COLO668 (cell line): ENCODE data around the gene WDFY4.

Experiments used
- DNase-seq: peaks from one replicate; lab custom pipeline; 2025; ENCODE audit not compliant: unreplicated experiment; lab: John Stamatoyannopoulos, UW

The WDFY4 gene

DNA sequence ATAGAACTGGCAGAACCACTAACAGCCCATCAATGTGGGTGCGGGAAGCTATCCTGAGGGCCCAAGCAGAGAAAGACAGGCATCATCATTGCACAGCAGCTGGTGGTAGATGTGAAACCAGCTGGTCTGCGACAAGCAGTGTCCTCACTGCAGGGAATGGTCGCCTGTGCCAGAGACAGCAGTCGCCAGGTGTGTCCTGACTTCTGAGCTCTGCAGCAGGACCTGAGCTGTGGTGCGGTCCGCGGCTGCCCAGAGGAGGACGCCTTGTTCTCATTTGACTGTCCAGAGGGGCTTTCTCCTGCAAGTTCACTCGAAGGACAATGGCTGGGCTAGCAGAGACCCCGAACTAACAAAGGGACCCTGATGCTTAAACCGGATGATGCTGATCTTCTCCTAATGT, 157.6 kb downstream of the WDFY4 start:
- DNase-seq: no peak

DNA sequence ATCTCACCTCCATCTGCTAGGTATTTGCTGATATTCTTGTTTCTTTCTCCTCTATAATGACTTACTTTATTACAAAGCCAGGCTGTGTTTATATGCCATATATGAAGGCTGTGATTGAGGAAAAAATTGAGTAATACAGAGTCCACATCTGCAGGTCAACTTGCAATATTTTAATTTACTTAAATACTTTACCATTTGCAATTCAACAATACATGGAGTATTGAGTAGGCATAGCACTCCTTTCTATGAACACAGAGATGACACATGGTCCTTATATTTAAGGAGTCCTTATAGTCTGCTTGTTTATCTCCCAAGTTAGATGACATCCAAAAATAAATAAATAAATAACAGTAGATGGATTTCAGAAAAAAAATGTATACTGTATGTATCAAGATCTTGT, 158.5 kb downstream of the WDFY4 start:
- DNase-seq: no peak

DNA sequence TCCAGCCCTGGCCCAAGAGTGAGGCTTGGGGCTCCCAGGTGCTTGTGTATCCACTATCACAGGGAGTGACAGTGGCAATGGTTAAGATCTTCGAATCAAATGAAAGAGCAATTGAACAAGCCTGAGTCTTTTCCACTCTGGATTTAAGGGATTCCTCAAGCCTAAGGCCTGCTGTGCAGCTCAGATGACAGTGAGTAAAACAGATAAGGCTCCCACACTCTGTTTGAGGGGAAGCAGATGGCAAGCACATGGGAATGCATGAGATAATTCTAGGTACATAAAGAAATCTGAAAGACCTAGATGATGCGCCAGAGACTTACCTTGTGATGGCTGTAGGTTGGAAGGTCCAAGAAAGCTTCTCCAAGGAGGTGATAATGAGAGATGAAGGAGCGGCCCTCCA, 159.9 kb downstream of the WDFY4 start:
- DNase-seq: no peak

DNA sequence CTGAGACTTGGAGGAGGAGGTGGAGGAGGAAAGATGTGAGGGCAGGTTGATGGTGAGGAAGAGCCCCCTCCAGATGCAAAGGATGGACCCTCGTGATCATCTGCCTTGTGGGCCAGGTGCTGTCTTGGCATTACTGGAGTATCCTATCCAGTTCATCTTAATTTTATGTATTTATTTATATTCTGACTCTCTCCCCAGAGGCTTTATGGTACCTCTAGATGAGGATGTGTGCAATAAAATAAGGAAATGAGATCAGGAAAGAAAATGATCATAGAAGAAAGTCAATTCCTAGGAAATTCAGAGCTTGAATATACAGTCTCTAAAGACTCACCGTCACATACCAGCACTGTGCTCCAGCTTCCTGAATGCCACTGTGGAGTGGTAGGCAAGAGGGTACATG, 160.8 kb downstream of the WDFY4 start:
- DNase-seq: no peak

DNA sequence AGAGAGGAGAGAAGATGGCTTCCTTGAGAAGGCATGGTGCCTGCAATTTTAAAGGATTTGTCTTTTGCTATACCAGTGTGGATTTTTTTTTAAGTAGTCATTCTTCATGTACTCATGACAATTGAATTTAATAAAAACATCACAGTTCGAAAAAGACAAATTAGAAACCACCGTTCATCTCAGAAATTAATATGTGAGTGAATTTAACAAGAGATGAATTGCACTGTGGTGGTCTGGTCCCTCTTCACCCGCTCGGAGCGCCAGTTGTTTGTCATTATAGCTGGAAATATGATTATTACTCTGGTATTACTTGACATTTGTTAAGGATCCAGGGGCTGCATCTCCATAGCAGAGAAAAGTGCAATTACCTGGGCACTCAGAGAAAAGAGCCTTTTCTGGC, 163.0 kb downstream of the WDFY4 start:
- no peak for DNase-seq

DNA sequence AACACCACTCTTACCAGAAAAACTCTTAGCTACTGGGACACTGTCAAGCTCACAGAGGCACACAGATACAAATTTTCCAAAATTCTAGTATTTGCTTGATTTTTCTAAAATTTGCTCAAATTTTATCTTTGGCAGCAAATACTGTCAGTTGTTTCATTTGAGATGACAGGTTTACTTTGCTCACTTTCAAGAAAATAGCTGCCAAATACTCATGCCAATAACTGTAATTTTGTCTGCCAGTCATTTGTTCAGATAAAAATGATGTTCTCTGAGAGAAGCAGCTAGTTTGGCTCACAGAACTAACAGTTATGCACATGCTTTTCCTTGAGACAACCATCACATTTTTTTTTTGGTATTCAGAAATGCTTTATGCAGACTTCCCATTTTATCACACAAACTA, 172.2 kb downstream of the WDFY4 start:
- no peak for DNase-seq

DNA sequence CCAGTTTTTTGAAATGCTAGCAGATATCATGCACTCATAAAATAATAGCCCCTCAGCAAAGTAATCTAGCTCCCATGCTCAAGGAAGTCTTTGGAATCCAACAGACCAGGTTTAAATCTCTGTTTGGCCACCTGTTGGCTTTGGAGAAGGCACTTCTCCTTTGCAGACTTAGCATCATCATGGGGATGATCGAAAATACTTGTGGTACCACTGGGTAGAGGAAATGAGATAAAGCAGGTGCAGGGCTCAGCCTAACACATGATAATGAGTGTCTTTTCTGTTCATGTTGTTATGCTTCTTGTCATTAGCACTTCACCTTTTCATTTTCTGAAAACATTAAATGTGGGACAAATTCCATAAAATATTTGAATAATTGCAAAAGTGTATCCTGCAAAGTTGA, 187.6 kb downstream of the WDFY4 start:
- DNase-seq: no peak

DNA sequence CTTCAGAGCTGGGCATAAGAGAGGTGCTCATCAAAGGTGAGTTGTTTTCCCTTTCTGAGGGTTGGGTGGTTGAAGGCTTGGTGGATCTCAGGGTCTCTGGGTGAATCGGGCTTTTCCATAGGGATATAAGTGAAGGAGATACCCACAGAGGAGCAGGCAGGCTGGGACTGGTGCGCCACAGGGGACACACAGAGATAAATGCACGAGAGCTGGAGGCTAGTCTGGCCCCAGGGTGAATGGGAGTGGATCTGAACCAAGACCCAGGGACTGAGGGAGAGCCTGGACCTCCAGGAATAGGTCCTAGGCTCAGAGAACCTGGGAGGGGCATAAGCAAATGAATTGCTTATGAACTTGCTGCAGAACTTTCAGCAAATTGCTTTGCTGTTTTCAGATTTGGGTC, 193.4 kb downstream of the WDFY4 start:
- no peak for DNase-seq

DNA sequence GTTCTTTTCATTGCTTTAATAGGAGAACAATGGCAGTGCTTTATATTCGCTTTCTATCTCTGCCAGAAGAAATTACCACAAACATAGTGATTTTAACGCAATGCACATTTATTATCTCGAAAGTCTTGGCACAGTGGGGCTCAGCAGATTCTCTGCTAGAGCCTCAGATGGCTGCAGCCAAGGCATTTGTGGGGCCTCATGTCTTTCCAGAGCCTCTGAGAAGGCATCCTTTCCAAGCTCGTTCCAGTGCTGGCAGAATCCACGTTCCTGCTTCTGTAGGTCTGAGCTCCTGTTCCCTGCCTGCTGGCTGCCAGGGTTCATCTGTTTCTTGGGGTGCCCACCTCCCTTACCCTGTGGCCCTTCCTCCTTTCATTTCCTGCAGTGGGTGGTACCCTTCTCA, 194.8 kb downstream of the WDFY4 start:
- no peak for DNase-seq

DNA sequence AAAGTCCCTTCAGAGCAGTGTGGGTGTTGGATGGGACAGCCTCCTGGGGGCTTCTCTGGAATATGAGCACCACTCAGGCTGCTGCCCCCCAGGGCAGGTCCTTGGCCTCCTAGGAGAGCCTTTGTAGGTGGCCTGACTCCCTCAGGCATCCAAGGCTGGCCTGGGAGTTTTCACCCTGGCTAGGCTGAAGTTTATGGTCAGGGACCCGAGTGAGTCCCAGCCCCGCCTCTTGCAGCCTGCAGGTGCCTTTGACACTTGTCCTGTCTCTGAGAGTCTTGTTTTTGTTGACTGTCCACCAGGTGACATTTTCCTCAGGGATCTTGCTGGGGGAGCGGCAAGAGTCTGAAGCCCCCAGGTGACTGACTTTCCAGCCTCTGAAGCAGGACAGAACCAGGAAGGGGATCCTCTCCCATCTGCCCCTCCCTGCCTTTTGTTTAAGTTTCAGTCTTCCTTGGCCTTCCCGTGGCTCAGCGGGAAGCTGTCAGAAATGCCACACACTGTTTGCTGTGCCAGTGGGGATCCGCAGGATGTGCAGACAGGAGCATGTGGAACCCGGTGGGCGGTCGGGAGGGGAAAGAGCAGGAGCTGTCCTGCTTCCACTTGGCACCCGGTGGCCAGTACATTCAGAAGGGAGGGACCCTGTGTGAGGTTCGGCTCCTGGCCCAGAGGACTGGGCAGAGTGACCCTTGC, 195.5 kb downstream of the WDFY4 start:
- DNase-seq: no peak

DNA sequence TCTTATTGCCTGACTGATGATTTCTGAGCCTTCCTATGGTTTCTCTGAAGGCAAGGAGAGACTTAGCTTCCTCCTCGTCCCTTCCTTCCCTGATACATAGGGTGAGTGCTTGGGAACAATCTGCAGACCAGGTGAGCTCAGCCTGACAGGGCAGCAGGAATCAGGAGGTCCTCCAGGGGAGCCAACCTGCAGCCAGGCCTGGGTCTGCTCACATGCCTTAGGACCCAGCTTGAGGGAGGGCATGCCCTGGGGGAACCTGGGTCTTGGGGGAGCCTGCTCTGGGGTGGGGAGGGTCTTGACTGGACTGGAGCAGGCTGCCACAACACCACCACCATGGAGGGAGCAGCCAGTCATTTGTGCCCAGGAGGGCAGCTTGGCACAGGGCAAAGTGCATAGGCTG, 197.3 kb downstream of the WDFY4 start:
- no peak for DNase-seq

DNA sequence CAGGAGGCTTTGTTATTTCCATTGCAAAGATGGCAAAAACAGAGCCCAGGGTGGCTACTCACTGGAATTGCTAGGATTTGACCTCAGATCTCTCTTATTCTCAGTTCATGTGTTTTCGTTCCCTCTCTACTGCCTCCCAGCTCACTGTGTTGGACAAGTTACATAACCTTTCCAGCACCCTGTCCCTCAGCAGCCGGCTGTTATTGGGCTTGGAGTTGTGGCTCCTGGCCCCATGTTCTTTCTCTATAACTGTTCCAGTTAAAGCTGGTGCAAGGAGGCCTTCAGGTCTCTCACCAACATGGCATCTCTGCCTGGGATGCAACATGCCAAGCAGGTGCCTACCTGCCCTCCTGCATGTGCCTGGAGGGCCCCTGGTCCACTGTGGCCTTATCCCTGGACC, 198.2 kb downstream of the WDFY4 start:
- DNase-seq: no peak

DNA sequence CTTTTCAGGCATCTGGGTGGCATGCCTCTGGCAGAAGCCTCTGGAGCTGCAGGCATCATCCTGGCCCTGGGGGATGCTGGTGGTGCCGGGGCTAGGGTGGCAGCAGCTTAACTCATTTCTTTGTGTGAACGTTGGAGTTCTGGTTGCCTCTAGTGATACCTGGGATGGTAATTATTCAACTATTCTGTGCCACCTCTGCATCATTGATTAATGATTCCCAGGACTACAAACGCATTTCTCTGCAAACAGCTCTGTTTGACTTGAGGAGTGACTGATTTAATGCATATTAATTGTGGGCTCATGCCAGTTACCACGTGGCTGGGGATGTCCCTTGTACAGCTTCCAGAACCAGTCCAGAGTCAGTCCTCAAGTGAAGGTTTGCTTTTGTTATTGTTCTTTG, 199.0 kb downstream of the WDFY4 start:
- DNase-seq: no peak

DNA sequence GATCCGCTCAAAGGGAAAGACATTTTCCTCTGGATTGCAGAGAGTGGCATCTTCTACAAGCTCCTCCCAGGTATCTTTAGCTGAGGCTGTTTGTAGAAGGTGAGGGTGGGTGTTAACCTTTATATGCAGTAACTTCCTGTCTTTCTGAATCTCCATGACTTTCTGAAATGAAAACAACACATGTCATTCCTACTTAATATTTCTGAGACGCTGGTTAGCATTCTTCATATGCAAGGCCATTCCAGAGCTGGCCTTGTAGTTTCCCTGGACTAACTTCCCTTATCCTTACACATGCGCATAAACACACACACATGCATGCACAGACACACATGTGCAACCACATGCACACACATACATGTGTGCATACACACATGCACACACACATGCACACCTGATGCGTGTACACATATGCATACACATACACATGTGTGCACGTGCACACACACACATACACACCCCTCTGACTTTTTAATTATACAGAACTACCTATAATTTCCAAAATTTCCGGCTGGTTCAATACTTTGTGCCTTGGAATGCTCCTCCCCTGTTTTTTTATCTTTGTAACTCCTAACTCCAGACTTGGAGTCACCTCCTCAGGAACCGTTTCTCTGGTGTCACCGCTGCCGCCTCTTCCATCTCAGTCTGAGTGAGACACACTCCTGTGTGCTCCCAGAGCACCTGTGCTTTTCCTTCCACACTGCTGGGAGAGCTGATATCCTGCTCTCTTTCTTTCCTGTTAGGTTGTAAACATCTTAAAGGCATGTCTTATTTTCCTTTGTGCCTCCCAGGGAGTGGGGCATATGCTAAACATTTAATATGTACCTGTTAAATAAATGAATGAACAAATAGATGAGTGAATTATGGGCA, 199.7 kb downstream of the WDFY4 start:
- no peak for DNase-seq

DNA sequence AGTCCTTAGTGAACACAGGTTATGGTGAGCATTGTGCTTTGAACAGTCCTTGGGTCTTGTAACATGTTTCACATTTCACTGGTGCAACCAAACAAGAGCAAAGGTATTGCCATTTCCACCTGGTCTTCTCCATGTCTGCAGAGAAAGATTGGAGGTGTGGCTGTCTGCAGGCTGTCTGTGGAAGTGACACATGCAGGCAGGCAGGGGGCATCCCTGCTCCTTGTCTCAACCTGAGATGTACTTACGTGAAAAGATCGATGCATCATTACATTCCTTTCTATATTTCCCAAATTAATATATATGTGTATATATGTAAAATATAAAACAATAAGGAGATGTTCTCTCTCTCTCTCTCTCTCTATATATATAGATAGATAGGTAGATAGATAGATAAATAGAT, 200.7 kb downstream of the WDFY4 start:
- DNase-seq: no peak

DNA sequence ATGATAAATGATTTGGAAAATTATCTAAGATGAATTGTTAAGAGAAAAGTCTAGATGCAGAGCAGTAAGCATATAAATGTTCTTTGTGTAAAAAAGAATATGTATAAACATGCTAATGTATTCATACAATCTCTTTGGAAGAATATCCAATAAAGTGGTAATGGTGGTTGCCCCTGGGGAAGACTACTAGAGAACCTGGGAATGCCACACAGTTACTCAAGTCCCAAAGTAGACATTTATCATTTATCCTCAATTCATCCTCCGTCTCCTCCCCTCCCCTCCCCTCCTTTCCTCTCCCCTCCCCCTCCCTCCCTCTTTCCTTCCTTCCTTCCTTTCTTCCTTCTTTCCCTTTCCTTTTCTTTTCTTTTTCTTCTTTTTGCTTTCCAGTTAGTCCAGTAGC, 203.3 kb downstream of the WDFY4 start:
- no peak for DNase-seq

DNA sequence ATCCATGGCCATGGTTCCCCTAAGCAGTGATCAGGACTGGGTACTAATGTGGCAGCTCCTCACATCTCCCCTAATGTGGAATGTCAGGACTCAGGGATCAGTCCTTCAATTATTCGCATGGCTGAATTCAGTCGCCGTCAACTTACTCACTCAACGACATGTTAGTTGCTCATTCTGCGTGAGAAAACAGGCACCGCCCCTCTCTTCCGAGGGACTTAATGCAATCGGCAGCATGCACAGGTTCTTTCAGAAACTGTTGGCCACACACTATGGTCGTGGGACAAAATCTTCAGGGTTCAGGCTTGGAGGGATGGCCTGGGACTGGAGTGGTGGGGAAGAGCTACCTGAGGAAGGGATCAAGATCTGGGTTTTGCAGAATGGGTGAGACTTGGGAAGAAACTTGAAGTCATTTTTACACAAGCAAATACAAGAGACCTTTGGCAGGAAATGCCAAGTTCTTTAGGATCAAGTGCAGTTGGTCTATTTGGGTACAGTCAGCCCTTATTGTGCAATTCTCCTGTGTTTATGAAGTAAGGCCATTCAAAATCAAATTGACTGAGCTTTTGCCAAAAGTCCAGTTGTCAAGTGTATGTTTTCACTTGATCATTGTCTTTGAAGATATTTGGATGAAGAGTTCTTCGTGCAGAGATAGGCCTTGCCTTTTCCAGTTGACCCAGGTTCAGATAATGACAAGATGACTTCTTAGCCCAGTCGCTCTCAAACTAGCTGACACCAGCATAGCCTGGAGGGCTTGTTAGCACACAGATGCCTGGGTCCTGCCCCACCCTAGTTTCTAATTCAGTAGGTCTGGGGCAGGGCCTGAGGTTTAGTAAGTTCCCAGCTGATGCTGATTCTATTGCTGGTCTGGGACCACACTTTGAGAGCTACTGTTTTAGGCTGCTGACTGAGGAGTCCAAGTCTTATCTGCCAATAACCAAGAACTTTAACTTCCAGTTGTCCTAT, 206.5 kb downstream of the WDFY4 start:
- no peak for DNase-seq

DNA sequence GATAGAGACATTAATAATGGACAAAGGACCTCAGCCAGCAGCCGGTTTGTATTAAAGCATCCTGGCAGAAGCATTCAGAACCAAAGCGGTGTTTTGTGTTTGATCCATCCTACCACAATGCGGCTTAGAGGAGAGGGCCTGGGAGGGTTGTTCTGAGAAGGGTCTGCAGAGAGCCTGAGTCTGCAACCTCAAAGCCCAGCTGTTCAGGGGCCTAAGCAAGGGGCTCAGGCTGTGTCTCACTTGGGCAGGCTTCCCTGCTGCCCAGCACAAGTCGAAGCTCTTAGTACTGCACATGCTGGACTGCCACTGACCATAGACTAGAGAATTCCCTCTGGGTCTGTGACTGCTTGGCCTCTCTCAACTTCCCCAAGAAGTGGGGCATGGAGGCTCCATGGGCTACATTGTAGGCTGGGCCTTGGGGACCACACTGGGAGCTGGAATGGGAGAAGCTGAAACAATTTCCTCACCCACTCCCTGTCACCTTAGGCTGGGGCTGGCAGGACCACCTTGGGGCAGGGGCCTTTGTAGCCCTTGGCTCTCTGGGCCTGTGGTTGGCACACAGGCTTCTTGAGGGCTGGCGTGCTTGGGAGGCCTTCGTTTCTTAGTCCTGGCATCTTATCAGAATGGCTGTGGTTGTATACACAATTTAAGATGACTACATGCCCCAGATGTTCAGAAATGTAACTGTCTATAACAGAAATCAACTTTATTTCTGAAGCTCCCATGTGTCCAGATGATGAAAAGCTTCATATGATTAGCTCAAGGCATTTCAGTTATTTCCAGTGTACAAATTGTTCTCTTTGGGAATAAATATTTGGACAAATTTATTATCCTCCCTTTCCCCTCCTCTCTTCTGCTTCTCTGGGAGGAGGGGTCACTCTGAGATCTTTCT, 210.5 kb downstream of the WDFY4 start:
- DNase-seq: no peak

DNA sequence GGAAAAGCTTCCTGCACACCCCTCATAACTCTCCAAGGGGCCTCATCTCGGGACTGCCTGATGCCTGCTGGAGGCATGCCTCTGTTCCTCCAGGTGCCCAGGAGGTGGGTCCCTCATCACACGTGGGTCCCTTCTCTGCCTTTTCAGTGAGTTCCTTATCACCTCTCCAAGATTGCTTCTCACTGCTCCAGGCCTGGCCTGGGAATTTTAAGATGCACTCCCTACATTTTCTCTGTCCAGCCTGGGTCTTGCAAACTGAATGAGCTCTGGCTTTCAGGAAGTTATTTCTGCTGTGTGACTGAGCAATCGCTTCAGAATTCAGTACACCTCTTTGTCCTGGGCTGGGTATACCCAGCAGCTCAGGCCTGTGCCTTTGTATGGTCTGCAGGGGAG, 211.1 kb downstream of the WDFY4 start:
- DNase-seq: no peak

DNA sequence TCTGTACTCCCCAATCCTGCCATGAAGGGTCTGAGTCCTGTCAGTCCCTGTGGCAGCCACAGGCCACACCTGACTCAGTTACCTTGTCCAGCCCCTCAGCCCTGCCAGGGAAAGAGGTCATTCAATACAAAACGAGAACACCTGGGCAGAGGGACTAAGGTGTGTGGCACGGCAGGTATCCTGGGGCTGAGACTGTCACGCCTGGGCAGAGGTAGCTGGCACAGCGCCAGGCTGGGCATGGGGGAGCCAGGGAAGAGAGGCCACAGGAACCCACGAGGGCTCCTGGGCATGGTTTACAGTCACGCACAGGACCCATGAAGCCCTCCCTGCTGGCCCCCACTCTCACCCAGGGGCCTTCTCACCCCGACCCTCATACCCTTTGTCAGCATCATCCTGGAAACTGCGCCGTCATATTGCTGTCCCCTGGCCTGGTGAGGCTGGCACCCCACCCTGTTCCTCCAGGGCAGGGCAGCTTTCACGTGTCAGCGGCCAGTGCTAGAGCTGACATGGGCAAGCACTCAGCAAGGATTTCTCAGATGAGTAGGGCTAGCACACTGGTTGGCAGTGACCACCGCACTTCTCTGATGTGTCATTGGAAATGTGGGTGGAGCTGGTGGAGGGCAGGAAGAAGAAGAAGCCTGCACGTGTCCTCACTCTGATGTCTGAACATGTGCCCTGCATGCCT, 212.2 kb downstream of the WDFY4 start:
- DNase-seq: no peak
